ENCODE results near the gene CORO2B. TPM values are rescaled to one million over a fixed set of nuclear protein-coding genes. Genes with fewer than 3 reads are reported as not detected.

CORO2B gene
- polyA plus RNA-seq, 1 of the 3 experiments (the other 2 are of a cell fraction): 3.6 TPM

DNA sequence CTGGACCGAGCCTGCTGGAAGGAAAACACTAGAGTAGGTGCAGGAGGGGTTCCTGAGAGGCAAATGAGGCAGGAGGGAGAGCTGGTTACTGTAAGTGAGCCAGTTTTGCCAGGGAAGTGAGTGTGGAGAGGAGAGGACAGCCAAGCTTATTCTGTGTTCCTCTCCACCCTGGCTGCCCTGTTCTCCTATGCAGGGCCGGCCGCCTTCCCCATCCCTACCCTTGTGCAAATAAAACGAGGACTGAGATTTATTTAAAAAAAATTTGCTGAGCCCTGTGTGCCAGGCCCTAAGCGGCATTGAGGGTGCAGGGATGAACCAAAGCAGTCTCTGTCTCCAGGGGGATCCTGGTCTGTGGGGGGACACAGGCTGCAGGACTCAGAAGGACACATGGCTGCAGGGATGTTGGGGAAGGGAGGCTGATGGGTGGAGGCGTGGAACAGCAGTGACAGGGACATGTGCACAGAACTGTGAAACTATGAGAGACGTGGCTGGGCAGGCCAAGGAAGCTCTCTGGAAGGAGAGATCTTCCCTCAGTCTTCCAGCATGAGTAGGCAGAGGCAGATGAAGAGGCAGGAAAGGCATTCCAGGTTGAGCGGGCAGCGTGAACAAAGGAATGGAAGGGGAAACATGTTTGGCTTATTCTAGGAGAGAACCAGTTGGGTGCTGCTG is 12.1 kb downstream of the CORO2B start:
- Histone ChIP-seq H2AFZ (ENCODE audit: low read depth) (no peak overlapping the region), H3K9me3 (no peaks in the 10 kb centered on the region), H3K27ac (ENCODE audit: low read depth in 2 of 2, low read length in 1 of 2) (no peak overlapping the region), H3K4me3 (ENCODE audit: low read depth in 2 of 2, low read length in 1 of 2) (no peak overlapping the region), H3K9me2 (no peaks in the 10 kb centered on the region), H3F3A (replicated peaks; ENCODE audit: insufficient read depth) (peaks cover 10% of the 10 kb centered on the region), H3K36me3 (replicated peaks in 1 of 2; ENCODE audit: control insufficient read depth in 1 of 2, insufficient read depth in 2 of 2, low read length in 1 of 2) (no peaks in the 10 kb centered on the region), H3K27me3 (ENCODE audit: insufficient read depth) (no peaks in the 10 kb centered on the region), H3K9ac (no peak overlapping the region), H3K4me1 (ENCODE audit: control insufficient read depth in 1 of 2, insufficient read depth in 2 of 2, low read depth in 1 of 2, low read length in 1 of 2) (peaks cover 0 to 20% of the 10 kb centered on the region in 2 experiments; a peak in 3 of 4 replicates), H4K20me1 (ENCODE audit: insufficient read depth) (no peaks in the 10 kb centered on the region), H3K4me2 (no peak overlapping the region), H3K79me2 (ENCODE audit: insufficient read depth) (no peaks in the 10 kb centered on the region)
- ChIA-PET POLR2A (no interaction called here), CTCF (interaction anchor here (1.2 to 2.4 kb wide), 5 partner anchors 9 to 285 kb away, joined by 4 to 9 read pairs (median 6); no protein-coding TSS in a partner anchor)
- DNase-seq: no peak
- TF ChIP-seq FOSL2 (IDR thresholded peaks at IDR 0.05; ENCODE audit: borderline replicate concordance, low read depth): no peak
- WGBS (ENCODE audit: low lambda C conversion rate): 92% methylated on average over 9 of the region's 9 CpGs

GRCh38 chr15:68592054-68592453 is 13.3 kb downstream of the CORO2B start:
- H3K4me1 ChIP-seq (ENCODE audit: control insufficient read depth in 1 of 2, insufficient read depth in 2 of 2, low read depth in 1 of 2, low read length in 1 of 2): peaks cover 0 to 12% of the 10 kb centered on the region in 2 experiments; a peak in 1 of 4 replicates
- CTCF ChIA-PET: interaction anchor here (0.8 to 2.4 kb wide), 3 partner anchors 14 to 82 kb away, joined by 3 to 9 read pairs (median 3); no protein-coding TSS in a partner anchor
- H3K4me2 ChIP-seq: no peak overlapping the region
- TF ChIP-seq TEAD4 (IDR thresholded peaks at IDR 0.05; ENCODE audit: borderline replicate concordance, insufficient read depth): no peak
- no peak for TF ChIP-seq POLR2AphosphoS5 (IDR thresholded peaks at IDR 0.05; ENCODE audit: low read depth, low read length)
- TF ChIP-seq, protein P1, sequence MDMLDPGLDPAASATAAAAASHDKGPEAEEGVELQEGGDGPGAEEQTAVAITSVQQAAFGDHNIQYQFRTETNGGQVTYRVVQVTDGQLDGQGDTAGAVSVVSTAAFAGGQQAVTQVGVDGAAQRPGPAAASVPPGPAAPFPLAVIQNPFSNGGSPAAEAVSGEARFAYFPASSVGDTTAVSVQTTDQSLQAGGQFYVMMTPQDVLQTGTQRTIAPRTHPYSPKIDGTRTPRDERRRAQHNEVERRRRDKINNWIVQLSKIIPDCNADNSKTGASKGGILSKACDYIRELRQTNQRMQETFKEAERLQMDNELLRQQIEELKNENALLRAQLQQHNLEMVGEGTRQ (IDR thresholded peaks at IDR 0.05; ENCODE audit: borderline replicate concordance, low read depth, low read length): no peak
- no peak for TF ChIP-seq MXI1 (IDR thresholded peaks at IDR 0.05; ENCODE audit: low read depth, low read length)
- TF ChIP-seq CTCF (IDR thresholded peaks at IDR 0.05): no peak
- TF ChIP-seq CHD2 (IDR thresholded peaks at IDR 0.05; ENCODE audit: low read length, partially characterized antibody): no peak
- no peak for TF ChIP-seq RFX5 (IDR thresholded peaks at IDR 0.05; ENCODE audit: low read length)
- TF ChIP-seq, protein P2, sequence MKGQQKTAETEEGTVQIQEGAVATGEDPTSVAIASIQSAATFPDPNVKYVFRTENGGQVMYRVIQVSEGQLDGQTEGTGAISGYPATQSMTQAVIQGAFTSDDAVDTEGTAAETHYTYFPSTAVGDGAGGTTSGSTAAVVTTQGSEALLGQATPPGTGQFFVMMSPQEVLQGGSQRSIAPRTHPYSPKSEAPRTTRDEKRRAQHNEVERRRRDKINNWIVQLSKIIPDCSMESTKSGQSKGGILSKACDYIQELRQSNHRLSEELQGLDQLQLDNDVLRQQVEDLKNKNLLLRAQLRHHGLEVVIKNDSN (IDR thresholded peaks at IDR 0.05; ENCODE audit: borderline replicate concordance, low read depth): no peak
- TF ChIP-seq, protein P3, sequence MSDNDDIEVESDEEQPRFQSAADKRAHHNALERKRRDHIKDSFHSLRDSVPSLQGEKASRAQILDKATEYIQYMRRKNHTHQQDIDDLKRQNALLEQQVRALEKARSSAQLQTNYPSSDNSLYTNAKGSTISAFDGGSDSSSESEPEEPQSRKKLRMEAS (IDR thresholded peaks at IDR 0.05; ENCODE audit: low read depth): no peak
- POLR2A ChIA-PET: no interaction called here
- DNase-seq: no peak
- H2AFZ ChIP-seq (ENCODE audit: low read depth): no peak overlapping the region
- no peaks in the 10 kb centered on the region for H3K27me3 ChIP-seq (ENCODE audit: insufficient read depth)
- WGBS (ENCODE audit: low lambda C conversion rate): 92% methylated on average over 4 of the region's 4 CpGs
- no peaks in the 10 kb centered on the region for H3K9me3 ChIP-seq
- H3K4me3 ChIP-seq (ENCODE audit: low read depth in 2 of 2, low read length in 1 of 2): no peak overlapping the region
- H4K20me1 ChIP-seq (ENCODE audit: insufficient read depth): no peaks in the 10 kb centered on the region
- H3K36me3 ChIP-seq (replicated peaks in 1 of 2; ENCODE audit: control insufficient read depth in 1 of 2, insufficient read depth in 2 of 2, low read length in 1 of 2): no peaks in the 10 kb centered on the region
- no peak overlapping the region for H3K27ac ChIP-seq (ENCODE audit: low read depth in 2 of 2, low read length in 1 of 2)
- no peaks in the 10 kb centered on the region for H3F3A ChIP-seq (replicated peaks; ENCODE audit: insufficient read depth)
- no peaks in the 10 kb centered on the region for H3K79me2 ChIP-seq (ENCODE audit: insufficient read depth)
- H3K9me2 ChIP-seq: no peaks in the 10 kb centered on the region
- H3K9ac ChIP-seq: no peak overlapping the region
